ENCODE measurements around the gene HOXB4.

HOXB4 gene

DNA sequence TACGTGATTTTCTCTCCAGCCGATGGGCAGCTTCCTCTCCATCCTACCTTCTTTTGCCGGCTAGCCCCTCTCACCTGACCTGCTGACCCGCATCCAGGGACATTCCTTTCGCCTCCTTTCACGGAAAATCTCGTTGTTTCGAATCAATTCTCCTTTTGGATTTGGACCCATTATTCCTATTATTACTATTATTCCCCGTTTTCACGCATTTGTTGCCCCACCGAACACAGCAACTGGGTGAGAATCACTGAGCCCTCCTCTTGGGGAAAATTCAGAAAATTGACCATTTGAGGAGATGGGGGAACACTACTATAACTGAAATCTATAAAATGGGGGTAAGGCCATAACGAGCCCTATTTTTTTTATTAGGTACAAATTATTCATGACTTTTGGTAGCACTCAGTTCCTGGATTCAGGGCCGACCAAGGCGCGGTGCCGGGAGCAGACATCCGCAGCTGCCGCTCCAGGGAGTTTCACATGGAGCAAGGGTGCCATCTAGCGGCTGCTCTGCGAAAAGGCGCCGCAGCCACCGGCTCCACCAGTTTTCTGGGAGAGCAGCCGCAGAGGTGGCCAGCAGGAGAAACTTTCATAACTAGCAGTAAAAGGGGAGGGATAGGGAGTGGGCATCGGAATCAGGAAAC is 40.2 kb upstream of the HOXB4 start:
- peak; percentile 40 for DNase-seq (ENCODE audit: extremely low read depth, low read depth)
- H3K4me3 ChIP-seq (replicated peaks; ENCODE audit: low read depth, low read length) = no peak overlapping the region
- TF ChIP-seq, protein P1, sequence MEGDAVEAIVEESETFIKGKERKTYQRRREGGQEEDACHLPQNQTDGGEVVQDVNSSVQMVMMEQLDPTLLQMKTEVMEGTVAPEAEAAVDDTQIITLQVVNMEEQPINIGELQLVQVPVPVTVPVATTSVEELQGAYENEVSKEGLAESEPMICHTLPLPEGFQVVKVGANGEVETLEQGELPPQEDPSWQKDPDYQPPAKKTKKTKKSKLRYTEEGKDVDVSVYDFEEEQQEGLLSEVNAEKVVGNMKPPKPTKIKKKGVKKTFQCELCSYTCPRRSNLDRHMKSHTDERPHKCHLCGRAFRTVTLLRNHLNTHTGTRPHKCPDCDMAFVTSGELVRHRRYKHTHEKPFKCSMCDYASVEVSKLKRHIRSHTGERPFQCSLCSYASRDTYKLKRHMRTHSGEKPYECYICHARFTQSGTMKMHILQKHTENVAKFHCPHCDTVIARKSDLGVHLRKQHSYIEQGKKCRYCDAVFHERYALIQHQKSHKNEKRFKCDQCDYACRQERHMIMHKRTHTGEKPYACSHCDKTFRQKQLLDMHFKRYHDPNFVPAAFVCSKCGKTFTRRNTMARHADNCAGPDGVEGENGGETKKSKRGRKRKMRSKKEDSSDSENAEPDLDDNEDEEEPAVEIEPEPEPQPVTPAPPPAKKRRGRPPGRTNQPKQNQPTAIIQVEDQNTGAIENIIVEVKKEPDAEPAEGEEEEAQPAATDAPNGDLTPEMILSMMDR (IDR thresholded peaks at IDR 0.05; ENCODE audit: low read depth, low read length, missing control alignments) = peak; percentile 92

DNA sequence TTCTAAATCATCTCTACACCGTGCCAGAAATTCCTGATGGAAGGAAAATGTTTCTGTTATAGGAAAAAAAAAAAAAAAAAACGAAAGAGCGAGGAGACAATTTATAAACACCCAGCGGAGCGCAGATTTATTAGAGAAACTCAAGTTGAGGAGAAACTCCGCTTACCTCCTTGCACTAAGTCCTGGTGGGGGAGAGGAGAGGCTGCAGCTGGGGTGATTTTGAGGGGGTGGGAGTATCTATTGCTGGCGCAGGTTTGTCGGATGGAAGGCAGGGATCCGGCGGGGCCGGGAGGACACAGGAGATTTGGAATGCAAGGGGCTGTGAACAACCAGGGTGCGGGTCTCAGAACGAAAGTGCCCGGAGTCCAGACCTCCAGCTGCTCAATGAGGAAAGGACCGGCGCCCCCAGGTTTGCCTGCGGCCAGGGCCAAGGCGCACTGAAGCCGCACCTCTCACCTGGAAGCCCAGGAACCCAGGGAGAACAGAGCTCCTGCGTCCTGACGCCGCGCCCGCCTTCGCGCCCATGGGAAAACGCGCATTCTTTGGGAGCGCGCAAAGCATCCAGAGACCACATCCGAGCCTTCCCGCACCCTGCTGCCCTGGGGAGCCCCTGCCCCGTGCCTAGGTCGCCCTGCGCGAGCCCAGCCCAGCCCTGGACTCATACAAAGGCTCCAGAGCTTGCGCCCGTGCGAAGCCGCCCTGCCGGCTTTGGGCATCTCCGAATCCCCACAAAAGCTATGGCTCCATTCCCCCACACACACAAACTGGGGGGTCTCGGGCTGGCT is 39.5 kb upstream of the HOXB4 start:
- no peak overlapping the region for H3K4me3 ChIP-seq (replicated peaks; ENCODE audit: low read depth, low read length)
- DNase-seq (ENCODE audit: extremely low read depth, low read depth) = no peak
- TF ChIP-seq, protein P1 (IDR thresholded peaks at IDR 0.05; ENCODE audit: low read depth, low read length, missing control alignments) = no peak

DNA sequence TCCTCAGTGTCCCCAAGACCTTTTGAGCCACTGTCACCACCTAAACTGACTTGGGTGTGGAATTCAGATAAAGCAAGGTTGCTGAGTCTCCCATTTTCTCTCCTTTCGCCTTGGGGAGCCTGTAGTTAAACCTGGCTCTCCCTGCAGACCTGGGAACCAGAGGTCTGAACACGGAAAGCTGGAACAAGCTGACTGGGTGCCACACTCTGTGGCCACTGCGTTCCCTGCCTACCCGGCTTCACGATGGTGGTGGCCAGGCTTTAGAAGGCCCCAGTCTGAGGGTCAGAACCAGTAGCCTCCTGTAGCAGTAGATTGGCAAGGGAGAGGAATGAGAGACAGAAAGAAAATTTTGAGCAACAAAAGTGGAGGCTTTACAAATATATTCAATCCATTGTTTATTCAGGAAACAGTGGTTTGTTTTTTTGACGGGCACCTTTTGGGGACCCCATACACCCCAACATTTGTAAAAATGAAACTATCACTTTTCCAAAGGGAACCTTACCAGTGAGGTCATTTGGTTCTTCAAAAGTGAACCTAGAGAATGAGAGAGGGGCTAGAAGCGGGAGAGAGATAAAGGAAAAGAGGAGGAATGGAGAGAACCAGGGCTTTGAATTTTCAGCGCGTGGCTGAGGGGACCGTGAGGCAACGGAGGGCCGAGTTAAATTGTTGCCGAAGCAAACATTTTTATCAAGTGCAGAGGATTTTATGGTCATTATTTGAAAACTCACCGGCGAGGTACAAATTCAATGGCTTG is 38.7 kb upstream of the HOXB4 start:
- no peak for DNase-seq (ENCODE audit: extremely low read depth, low read depth)
- TF ChIP-seq, protein P1 (IDR thresholded peaks at IDR 0.05; ENCODE audit: low read depth, low read length, missing control alignments) = no peak
- no peak overlapping the region for H3K4me3 ChIP-seq (replicated peaks; ENCODE audit: low read depth, low read length)

DNA sequence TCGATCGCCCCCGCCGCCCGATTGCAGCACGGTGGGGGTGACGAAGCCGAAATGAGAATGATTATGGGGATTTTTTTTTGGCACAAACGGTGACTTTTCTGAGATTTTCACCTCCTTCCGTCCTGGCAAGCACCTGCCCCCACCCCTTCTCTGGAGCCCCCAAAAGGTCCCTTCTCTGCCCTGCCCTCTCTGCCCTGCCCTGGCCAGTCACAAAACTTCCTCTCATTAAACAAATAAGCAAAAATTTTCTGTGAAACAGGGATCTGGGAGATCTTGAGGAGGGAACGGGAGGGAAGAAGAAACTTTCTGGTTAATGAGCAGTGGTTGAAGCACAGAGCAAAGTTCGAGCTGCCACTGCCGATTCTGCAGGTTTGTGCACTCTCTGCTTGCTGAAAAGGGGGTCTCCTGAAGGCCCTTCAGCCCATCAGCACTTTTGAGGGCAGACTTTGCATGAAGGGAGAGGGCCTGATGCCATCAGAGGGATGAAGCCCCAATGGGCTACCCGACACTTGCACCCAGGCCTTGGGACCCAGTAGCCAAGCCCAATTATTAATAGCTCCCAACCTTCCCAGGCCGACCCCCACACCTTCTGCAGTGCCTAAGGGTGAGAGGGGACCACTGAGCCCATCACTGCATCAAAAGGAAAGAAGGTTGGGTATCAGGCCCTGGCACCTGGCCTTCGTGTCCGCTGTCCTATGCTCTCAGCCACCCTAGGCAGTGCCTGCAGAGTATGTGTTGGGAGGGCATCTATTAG is 38.0 kb upstream of the HOXB4 start:
- H3K4me3 ChIP-seq (replicated peaks; ENCODE audit: low read depth, low read length) = no peak overlapping the region
- TF ChIP-seq, protein P1 (IDR thresholded peaks at IDR 0.05; ENCODE audit: low read depth, low read length, missing control alignments) = no peak
- DNase-seq (ENCODE audit: extremely low read depth, low read depth) = no peak

DNA sequence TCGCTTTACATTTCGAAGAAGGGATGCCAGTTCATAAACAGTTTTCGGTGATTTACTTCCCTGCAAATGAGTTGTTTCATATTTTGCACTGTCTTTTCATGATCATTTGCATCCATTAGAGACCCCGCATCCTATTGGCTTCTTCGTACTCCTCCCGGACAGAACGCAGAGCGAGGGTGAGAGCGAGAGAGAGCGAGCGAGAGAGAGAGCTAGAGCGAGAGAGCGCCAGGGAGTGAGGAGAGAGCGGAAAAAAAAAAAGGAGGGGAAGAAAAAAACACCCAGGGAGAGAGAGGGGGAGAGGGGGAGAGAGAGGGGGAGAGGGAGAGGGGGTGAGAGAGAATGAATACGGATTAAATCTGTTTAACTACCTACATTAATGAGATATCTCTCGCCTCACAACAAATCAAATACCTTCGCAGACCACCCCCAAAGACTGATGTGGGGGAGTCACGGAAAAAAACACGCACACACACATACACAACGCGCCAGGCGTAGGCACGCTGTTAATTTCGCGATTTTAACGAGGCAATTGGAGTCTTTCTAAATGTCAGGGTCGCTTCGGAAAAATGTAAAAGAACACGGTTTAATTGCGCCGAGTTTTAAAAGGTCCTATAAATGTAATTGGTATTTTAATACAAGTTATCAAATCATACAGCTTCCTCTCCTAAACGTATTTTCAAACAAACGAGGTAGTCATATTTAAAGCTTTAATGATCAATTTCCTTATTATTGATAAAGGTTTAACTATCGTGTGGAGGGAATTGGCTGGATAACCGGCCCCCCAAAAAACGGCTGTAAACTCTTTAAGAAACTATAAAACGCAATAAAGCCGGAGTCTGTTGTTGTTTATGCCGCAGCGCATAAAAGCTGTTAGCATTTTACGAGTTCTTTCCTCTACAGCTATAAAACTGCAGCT is 37.2 kb upstream of the HOXB4 start, which contains the start of gene HOXB8:
TSS of gene HOXB8 (minus strand) at position 246 of the 916 bp plus-strand sequence. CDS start 588 bp downstream, outside the sequence.
- TF ChIP-seq, protein P1 (IDR thresholded peaks at IDR 0.05; ENCODE audit: low read depth, low read length, missing control alignments) = no peak
- no peak for DNase-seq (ENCODE audit: extremely low read depth, low read depth)
- no peak within 1 kb of the TSS for H3K4me3 ChIP-seq (replicated peaks; ENCODE audit: low read depth, low read length)
